Measurements from ENCODE around the gene OR6C76. TPM values are rescaled to one million over a fixed set of nuclear protein-coding genes. Genes with fewer than 3 reads are reported as not detected.

Gene OR6C76
- total and polyA plus RNA-seq, 2 of the 8 experiments (the other 6 are each of a cell fraction or from before 2014, with no cell fraction given) = not detected

DNA sequence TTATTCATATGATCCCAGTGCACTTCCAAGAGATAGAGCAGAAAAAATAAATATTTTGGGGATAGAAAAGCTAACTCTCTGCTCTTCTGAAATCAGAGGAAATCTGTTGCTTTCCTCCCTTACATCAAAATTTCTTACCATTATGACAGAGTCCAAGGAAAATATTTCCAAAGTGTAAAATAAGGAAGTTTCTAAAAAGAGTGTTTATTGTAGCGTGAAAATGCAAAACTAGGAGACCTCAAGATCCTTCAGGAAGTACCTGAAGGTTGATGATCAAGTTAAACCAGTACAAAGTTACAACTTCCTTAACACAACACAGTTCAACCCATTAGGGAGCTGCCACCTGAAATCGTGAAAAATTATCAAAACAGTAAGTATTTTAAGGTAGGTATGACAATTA is 17.7 kb downstream of the OR6C76 start, which contains the start of gene OR6C2:
OR6C2 (plus strand) TSS at position 301 of the 400 bp plus-strand sequence. CDS start 8,138 bp downstream, outside the sequence.
- no peak within 1 kb of the TSS for H3K56ac ChIP-seq (replicated peaks; ENCODE audit: insufficient read length, low read depth, low read length)
- no peaks in the 10 kb centered on the region for H3K27me3 ChIP-seq (replicated peaks in 1 of 4; ENCODE audit: control insufficient read depth in 3 of 4, extremely low read depth in 1 of 4, insufficient read depth in 3 of 4, low read length in 3 of 4)
- FAIRE-seq (no peak), DNase-seq (ENCODE audit: low read depth in 1 of 2, low spot score in 2 of 2) (no peak)
- H3K36me3 ChIP-seq (ENCODE audit: control insufficient read depth in 2 of 4, insufficient read depth in 4 of 4, low read length in 3 of 4) = no peaks in the 10 kb centered on the region
- no peaks in the 10 kb centered on the region; a peak in 1 of 4 replicates for H3K9me3 ChIP-seq (ENCODE audit: insufficient read depth in 2 of 2, low read depth in 1 of 2, low read length in 1 of 2)
- H4K91ac ChIP-seq (replicated peaks; ENCODE audit: insufficient read length, low read length) = no peak within 1 kb of the TSS
- H3K23ac ChIP-seq (ENCODE audit: insufficient read length) = no peak within 1 kb of the TSS
- no peak within 1 kb of the TSS for H2BK5ac ChIP-seq (ENCODE audit: low read depth, low read length)
- no peaks in the 10 kb centered on the region for H3K79me2 ChIP-seq (ENCODE audit: control insufficient read depth in 1 of 2, insufficient read depth in 2 of 2, low read length in 2 of 2)
- TF ChIP-seq, protein P1, sequence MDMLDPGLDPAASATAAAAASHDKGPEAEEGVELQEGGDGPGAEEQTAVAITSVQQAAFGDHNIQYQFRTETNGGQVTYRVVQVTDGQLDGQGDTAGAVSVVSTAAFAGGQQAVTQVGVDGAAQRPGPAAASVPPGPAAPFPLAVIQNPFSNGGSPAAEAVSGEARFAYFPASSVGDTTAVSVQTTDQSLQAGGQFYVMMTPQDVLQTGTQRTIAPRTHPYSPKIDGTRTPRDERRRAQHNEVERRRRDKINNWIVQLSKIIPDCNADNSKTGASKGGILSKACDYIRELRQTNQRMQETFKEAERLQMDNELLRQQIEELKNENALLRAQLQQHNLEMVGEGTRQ (IDR thresholded peaks at IDR 0.05; ENCODE audit: low read length) = no peak
- no peak within 1 kb of the TSS for H3K27ac ChIP-seq (ENCODE audit: low read depth, low read length)
- H3K9ac ChIP-seq (replicated peaks in 1 of 4; ENCODE audit: extremely low read depth in 1 of 4, low read depth in 3 of 4, low read length in 3 of 4) = no peak within 1 kb of the TSS
- POLR2A ChIA-PET (ENCODE audit: partially characterized antibody) = no interaction called here
- H2BK12ac ChIP-seq (ENCODE audit: low read depth, low read length) = no peak within 1 kb of the TSS
- H2BK20ac ChIP-seq (ENCODE audit: low read length) = no peak within 1 kb of the TSS
- H4K8ac ChIP-seq (ENCODE audit: extremely low read depth, insufficient read depth, low read length) = no peak within 1 kb of the TSS
- H3K23me2 ChIP-seq (ENCODE audit: low read depth, low read length) = no peaks in the 10 kb centered on the region
- H4K5ac ChIP-seq (ENCODE audit: insufficient read length, low read depth, low read length) = no peak within 1 kb of the TSS
- H4K20me1 ChIP-seq (replicated peaks in 1 of 2; ENCODE audit: control insufficient read depth in 1 of 2, insufficient read depth in 2 of 2, low read length in 2 of 2) = no peaks in the 10 kb centered on the region
- H2AFZ ChIP-seq (ENCODE audit: low read length) = no peak within 1 kb of the TSS
- no peak within 1 kb of the TSS for H3K4me3 ChIP-seq (ENCODE audit: extremely low read depth in 1 of 4, insufficient read depth in 2 of 4, low read depth in 3 of 4, low read length in 4 of 4)
- no peak within 1 kb of the TSS for H3K4ac ChIP-seq (replicated peaks; ENCODE audit: insufficient read length, low read depth, low read length)
- WGBS, 2 experiments (ENCODE audit: extremely low coverage in 1 of 2, insufficient coverage in 1 of 2, insufficient read length in 1 of 2, insufficient replicate concordance in 2 of 2, low coverage in 1 of 2, low lambda C conversion rate in 2 of 2, missing lambda C conversion rate in 1 of 2) = 84% methylated on average over 2 of the region's 2 CpGs; no CpG with 5 or more reads in 1 of the 2 experiments
- CTCF ChIA-PET (ENCODE audit: partially characterized antibody) = interaction anchor here (0.7 kb wide), 1 partner anchor 169 kb away, joined by 3 read pairs; no protein-coding TSS in a partner anchor
- H3K14ac ChIP-seq (ENCODE audit: insufficient read length) = no peak within 1 kb of the TSS
- H3K18ac ChIP-seq (ENCODE audit: extremely low read depth, low read length) = no peak within 1 kb of the TSS
- H2BK15ac ChIP-seq (ENCODE audit: low read length) = no peak within 1 kb of the TSS
- H2BK120ac ChIP-seq (replicated peaks; ENCODE audit: low read depth, low read length) = no peak within 1 kb of the TSS
- no peaks in the 10 kb centered on the region for H3K4me1 ChIP-seq (replicated peaks in 1 of 4; ENCODE audit: control insufficient read depth in 3 of 4, insufficient read depth in 4 of 4, low read length in 3 of 4)
- no peak within 1 kb of the TSS for H2AK5ac ChIP-seq (ENCODE audit: low read depth, low read length)
- no peaks in the 10 kb centered on the region for H3K79me1 ChIP-seq (ENCODE audit: low read depth, low read length)
- H3K4me2 ChIP-seq (ENCODE audit: insufficient read depth in 1 of 2, low read depth in 2 of 2, low read length in 2 of 2) = no peak within 1 kb of the TSS

All from H1 (cell line).